Thoracic aorta (tissue), 2 donors: ENCODE measurements around the gene ACTRT3. TPM values are rescaled to one million over a fixed set of nuclear protein-coding genes. Genes with fewer than 3 reads are reported as not detected.
"Not testable (repeated sequence)": the region's sequence is repeated elsewhere in the genome, so short reads cannot be mapped to it uniquely, and the experiment has no call there.

Experiments used
- ATAC-seq: fragments of 150-250 bp; one replicate; pipeline ENCODE4 v1.8.0; 2017; ENCODE audit warnings: low read depth; ENCODE audit not compliant: insufficient number of reproducible peaks, low FRiP score
- DNase-seq: peaks from one replicate; pipeline ENCODE4 v3.0.0-alpha.2; 2020; ENCODE audit warnings: low spot score
- H3K27ac ChIP-seq, 2 donors: fragments of 200-600 bp; sonication (generic); 1 replicate in 1 of 2; 2 replicates in 1 of 2; pipeline ENCODE4 v1.5.1; 2016; ENCODE audit warnings: mild to moderate bottlenecking in 2 of 2, moderate library complexity in 2 of 2
- H3K27me3 ChIP-seq: fragments of 200-600 bp; sonication (generic); replicated peaks from 2 replicates; pipeline ENCODE4 v1.6.0; 2016; ENCODE audit warnings: mild to moderate bottlenecking; ENCODE audit not compliant: insufficient read depth
- H3K36me3 ChIP-seq: fragments of 200-600 bp; sonication (generic); one replicate; pipeline ENCODE4 v1.5.1; 2016
- H3K4me1 ChIP-seq, 2 donors: fragments of 200-600 bp; sonication (generic); 1 replicate in 1 of 2; 2 replicates in 1 of 2; pipeline versions ENCODE4 v1.5.1 to v1.6.0; 2016; ENCODE audit warnings: low read depth in 2 of 2, mild to moderate bottlenecking in 1 of 2; ENCODE audit not compliant: control insufficient read depth in 1 of 2
- H3K4me3 ChIP-seq: fragments of 200-600 bp; sonication (generic); 2 replicates; pipeline ENCODE4 v1.5.1; 2016; ENCODE audit warnings: mild to moderate bottlenecking
- H3K9me3 ChIP-seq: fragments of 200-600 bp; sonication (generic); 2 replicates; pipeline ENCODE4 v1.5.1; 2016
- CTCF ChIP-seq: fragments of 200-600 bp; sonication (generic); IDR thresholded peaks from one replicate; pipeline ENCODE4 v1.5.1; 2019; ENCODE audit warnings: antibody characterized with exemption
- total RNA-seq, 2 donors: library from RNA; depleted of rRNA; stranded (reverse); fragments of >200 nt; gene quantifications; one replicate each; pipeline versions ENCODE4 v1.1.0 to v1.2.3, GENCODE V29; 2016

ACTRT3 gene
- total RNA-seq, 2 donors from 2014 or later = 2.7 to 3.1 TPM

- H3K36me3 ChIP-seq = no peaks in the 10 kb centered on the region
- H3K27me3 ChIP-seq = no peaks in the 10 kb centered on the region
- no peaks in the 10 kb centered on the region for H3K4me1 ChIP-seq
- no peak for TF ChIP-seq CTCF
- H3K9me3 ChIP-seq = no peaks in the 10 kb centered on the region
- H3K27ac ChIP-seq = no peak overlapping the region
- no peak overlapping the region for H3K4me3 ChIP-seq
- ATAC-seq (no peak), DNase-seq (no peak)
These were observed 30.3 kb downstream of the ACTRT3 start for GRCh38 chr3:169739067-169739466.

GRCh38 chr3:169731857-169732256 is 37.5 kb downstream of the ACTRT3 start:
- H3K9me3 ChIP-seq = peaks cover 12% of the 10 kb centered on the region
- not testable (repeated sequence) for H3K27me3 ChIP-seq, H3K4me1 ChIP-seq, ATAC-seq, H3K27ac ChIP-seq, H3K4me3 ChIP-seq, H3K36me3 ChIP-seq, DNase-seq

- Histone ChIP-seq H3K4me3 (no peak overlapping the region), H3K4me1 (no peaks in the 10 kb centered on the region), H3K9me3 (no peaks in the 10 kb centered on the region), H3K27ac (no peak overlapping the region), H3K36me3 (no peaks in the 10 kb centered on the region), H3K27me3 (no peaks in the 10 kb centered on the region)
- ATAC-seq = no peak
- TF ChIP-seq CTCF = no peak
- DNase-seq = no peak
These were observed 46.6 kb downstream of the ACTRT3 start for GRCh38 chr3:169722724-169723123.

GRCh38 chr3:169718415-169718814 is 50.9 kb downstream of the ACTRT3 start:
- DNase-seq, ATAC-seq, H3K27me3 ChIP-seq, H3K36me3 ChIP-seq, H3K4me3 ChIP-seq, H3K27ac ChIP-seq, H3K9me3 ChIP-seq, H3K4me1 ChIP-seq: not testable (repeated sequence)

Other genes starting within 250 kb of the ACTRT3 start
- gene MECOM, start 105.8 kb downstream of the ACTRT3 start, total RNA-seq = 10 to 100 TPM; 26.4 to 51.1 TPM
- gene TERC, start 4.5 kb downstream of the ACTRT3 start, total RNA-seq = 100 to 1,000 TPM; 126 to 132 TPM
- gene MYNN, start 3.8 kb upstream of the ACTRT3 start, total RNA-seq = 10 to 100 TPM; 10.8 to 14.3 TPM
- gene LRRIQ4, start 43.3 kb upstream of the ACTRT3 start, total RNA-seq = not detected
- 1 to 10 TPM; 4.5 to 5.1 TPM for gene LRRC34, start 43.3 kb upstream of the ACTRT3 start, total RNA-seq
- gene LRRC31, start 100.4 kb upstream of the ACTRT3 start, total RNA-seq = not detected
- not detected for gene SAMD7, start 142.0 kb upstream of the ACTRT3 start, total RNA-seq
- 10 to 100 TPM; 27.3 to 49.0 TPM for gene SEC62, start 197.2 kb upstream of the ACTRT3 start, total RNA-seq